K562 (cell line): ENCODE results near the gene CREBL2.

Experiments used
- EP300 ChIP-seq: IDR thresholded peaks from 2 replicates; pipeline ENCODE4 v1.6.1; 2012; ENCODE audit warnings: low read length, improper control_type of control experiment
- NONO ChIP-seq, 2 experiments: fragments of 200-400 bp in 1 of 2; fragments of 450-650 bp in 1 of 2; formaldehyde crosslinking in 1 of 2; IDR thresholded peaks; 2 replicates each; pipeline ENCODE4 v1.6.1; 2017; ENCODE audit warnings: low read depth in 2 of 2, mild to moderate bottlenecking in 2 of 2, moderate library complexity in 2 of 2, low read length in 1 of 2
- ZBTB1 ChIP-seq: sonication (generic); formaldehyde crosslinking; IDR thresholded peaks from 2 replicates; pipeline ENCODE4 v1.8.1; 2023; ENCODE audit warnings: missing genetic modification reagents, low read depth, mild to moderate bottlenecking, borderline replicate concordance
- TF ChIP-seq, protein P1 (sequence below), 3 experiments: IDR thresholded peaks in 2 of 3; conservative IDR thresholded peaks in 1 of 3; 2 replicates each; pipeline ENCODE4 v1.5.1; 2011 to 2012; ENCODE audit warnings: low read length in 3 of 3, mild to moderate bottlenecking in 3 of 3, control low read depth in 2 of 3, improper control_type of control experiment in 1 of 3, inconsistent platforms in 1 of 3, low read depth in 1 of 3, mixed read lengths in 1 of 3, moderate library complexity in 1 of 3; ENCODE audit not compliant: insufficient read depth in 2 of 3

DNA sequence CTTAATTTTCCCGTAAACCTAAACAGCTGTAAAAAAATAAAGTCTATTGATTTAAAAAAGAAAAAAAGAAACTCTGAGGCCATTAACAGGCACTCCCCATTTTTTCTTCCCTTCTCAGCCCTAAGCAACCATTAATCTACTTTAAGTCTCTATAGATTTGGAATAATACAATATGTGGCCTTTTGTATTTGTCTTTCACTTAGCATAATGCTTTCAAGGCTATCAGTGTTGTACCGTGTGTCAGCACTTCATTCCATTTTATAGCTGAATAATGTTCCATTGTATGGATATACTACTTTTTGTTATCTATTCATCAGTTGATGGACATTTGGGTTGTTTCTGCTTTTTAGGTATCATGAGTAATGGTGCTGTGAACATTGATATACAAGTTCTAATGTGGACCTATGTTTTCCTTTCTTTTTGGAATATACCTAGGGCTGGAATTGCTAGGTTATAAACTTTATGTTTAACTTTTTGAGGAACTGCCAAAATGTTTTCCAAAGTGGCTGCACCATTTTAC is 15.7 kb downstream of the CREBL2 start:
- TF ChIP-seq NONO (IDR thresholded peaks at IDR 0.05; ENCODE audit: low read depth in 2 of 2, low read length in 1 of 2), result no peak
- TF ChIP-seq ZBTB1, result no peak
- TF ChIP-seq, protein P1, sequence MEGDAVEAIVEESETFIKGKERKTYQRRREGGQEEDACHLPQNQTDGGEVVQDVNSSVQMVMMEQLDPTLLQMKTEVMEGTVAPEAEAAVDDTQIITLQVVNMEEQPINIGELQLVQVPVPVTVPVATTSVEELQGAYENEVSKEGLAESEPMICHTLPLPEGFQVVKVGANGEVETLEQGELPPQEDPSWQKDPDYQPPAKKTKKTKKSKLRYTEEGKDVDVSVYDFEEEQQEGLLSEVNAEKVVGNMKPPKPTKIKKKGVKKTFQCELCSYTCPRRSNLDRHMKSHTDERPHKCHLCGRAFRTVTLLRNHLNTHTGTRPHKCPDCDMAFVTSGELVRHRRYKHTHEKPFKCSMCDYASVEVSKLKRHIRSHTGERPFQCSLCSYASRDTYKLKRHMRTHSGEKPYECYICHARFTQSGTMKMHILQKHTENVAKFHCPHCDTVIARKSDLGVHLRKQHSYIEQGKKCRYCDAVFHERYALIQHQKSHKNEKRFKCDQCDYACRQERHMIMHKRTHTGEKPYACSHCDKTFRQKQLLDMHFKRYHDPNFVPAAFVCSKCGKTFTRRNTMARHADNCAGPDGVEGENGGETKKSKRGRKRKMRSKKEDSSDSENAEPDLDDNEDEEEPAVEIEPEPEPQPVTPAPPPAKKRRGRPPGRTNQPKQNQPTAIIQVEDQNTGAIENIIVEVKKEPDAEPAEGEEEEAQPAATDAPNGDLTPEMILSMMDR (IDR thresholded peaks at IDR 0.05 in 2 of 3, conservative IDR thresholded peaks at IDR 0.05 in 1 of 3; ENCODE audit: insufficient read depth in 2 of 3, low read depth in 1 of 3, low read length in 3 of 3), result no peak
- TF ChIP-seq EP300, result no peak
